Heart right ventricle (tissue), 16 donors: ENCODE measurements around the gene NEK10. TPM values are rescaled to one million over a fixed set of nuclear protein-coding genes. Genes with fewer than 3 reads are reported as not detected.

Experiments used
- ATAC-seq, 8 donors: fragments of 200-7000 bp; cut with Tn5 transposase; one replicate each; pipeline ENCODE4 v1.9.1; 2020; ENCODE audit warnings: mild to moderate bottlenecking in 8 of 8, moderate library complexity in 8 of 8, moderate number of reproducible peaks in 1 of 8
- DNase-seq, 2 donors: peaks; one replicate each; pipeline ENCODE4 v3.0.0-alpha.2; 2020
- H3K27ac ChIP-seq, 10 donors: fragments of 200-600 bp; sonication (generic) in 2 of 10; one replicate each; pipeline versions ENCODE4 v1.5.0 to v1.8.0; 2020 to 2022; ENCODE audit warnings: mild to moderate bottlenecking in 3 of 10
- H3K27me3 ChIP-seq, 7 donors: fragments of 200-600 bp; one replicate each; pipeline ENCODE4 v1.8.0; 2021 to 2022; ENCODE audit warnings: mild to moderate bottlenecking in 2 of 7
- H3K36me3 ChIP-seq, 9 donors: fragments of 200-600 bp; sonication (generic) in 1 of 9; one replicate each; pipeline versions ENCODE4 v1.5.0 to v1.8.0; 2020 to 2022; ENCODE audit warnings: mild to moderate bottlenecking in 2 of 9
- H3K4me1 ChIP-seq, 9 donors: fragments of 200-600 bp; sonication (generic) in 1 of 9; one replicate each; pipeline versions ENCODE4 v1.5.0 to v1.8.0; 2020 to 2022; ENCODE audit warnings: mild to moderate bottlenecking in 4 of 9
- H3K4me3 ChIP-seq, 10 donors: fragments of 200-600 bp; sonication (generic) in 2 of 10; one replicate each; pipeline versions ENCODE4 v1.5.0 to v1.8.0; 2020 to 2022; ENCODE audit warnings: mild to moderate bottlenecking in 7 of 10, moderate library complexity in 2 of 10
- H3K9me3 ChIP-seq, 11 donors: fragments of 200-600 bp in 10 of 11; sonication (generic) in 2 of 11; one replicate each; pipeline versions ENCODE4 v1.5.0 to v1.8.0; 2013 to 2022; ENCODE audit warnings: mild to moderate bottlenecking in 2 of 11, control low read depth in 1 of 11, moderate library complexity in 1 of 11
- WGBS, 2 donors: extraction: QIAGEN DNeasy Blood & Tissue Kit; methylation state at CpG; one replicate each; pipeline ENCODE4 v1.1.7; 2013; ENCODE audit warnings: inconsistent platforms in 1 of 2; 5-methylcytosine and 5-hydroxymethylcytosine counted together
- intact Hi-C, 10 donors: fragments of 100-400 bp; cut with DNase I; formaldehyde crosslinking; loops; one replicate each; pipeline versions ENCODE4 v1.11.1 to v1.14.2; 2022
- polyA plus RNA-seq, 2 donors: library from polyadenylated mRNA; stranded (reverse); fragments of 200-250 nt; gene quantifications; one replicate each; pipeline ENCODE4 v1.2.3, GENCODE V29; 2013
- total RNA-seq, 10 donors: library from RNA; stranded (reverse); fragmentation: NEBNext Ultra II Directional in 3 of 10; extraction: Animal tissue kit (Norgen Biotek cat#: 25700) in 3 of 10; gene quantifications; one replicate each; pipeline versions ENCODE4 v1.2.1 to v1.2.4, GENCODE V29; 2021 to 2023
- TF ChIP-seq, protein P1 (sequence below), 9 donors: fragments of 200-600 bp; sonication (generic) in 2 of 9; IDR thresholded peaks; one replicate each; pipeline versions ENCODE4 v1.5.0 to v1.8.0; 2021 to 2022; ENCODE audit warnings: antibody characterized with exemption in 9 of 9, mild to moderate bottlenecking in 5 of 9, moderate library complexity in 1 of 9
- donor health status: Arrhythmogenic right ventricular cardiomyopathy.
- donor health status: ischemic (EF 13 %, LVEDD 7.1; RV severe dilation, severe dysfunction).
- donor health status: healthy with polysubstance abuse.
- donor health status: DM: no; HTN: yes; CAD: no.
- donor health status: DM: no; HTN: no; CAD: no.
- donor health status: ischemic (EF 25% LVEDD 6.9; RV normal size, moderate dysfunction).
- donor health status: ischemic (EF 25% LVEDD 5.7; RV mildly dilated, moderate dysfunction).
- donor health status: healthy.
- donor health status: DM: yes; HTN: yes; CAD: no.
- donor health status: Ischemic cardiomyopathy.
- donor health status: ischemic (EF 35%, LVEDD 5.7; RV mildly dilated, moderate dysfunction).
- donor health status: nonischemic (EF 11% LVEDD 7.7; RV severe dilation, severe dysfunction).
- donor health status: DM: yes; HTN: yes; CAD: no.
- donor health status: PGD.
- donor health status: ischemic (EF 29% LVEDD 5.4; RV normal size, mild dysfunction).
- donor health status: nonischemic (EF 23%, LVEDD 6.1; RV moderate dilation, normal function).

NEK10 gene
- total and polyA plus RNA-seq, 12 donors, result 0.36 to 17.5 (median 7.8) TPM

DNA sequence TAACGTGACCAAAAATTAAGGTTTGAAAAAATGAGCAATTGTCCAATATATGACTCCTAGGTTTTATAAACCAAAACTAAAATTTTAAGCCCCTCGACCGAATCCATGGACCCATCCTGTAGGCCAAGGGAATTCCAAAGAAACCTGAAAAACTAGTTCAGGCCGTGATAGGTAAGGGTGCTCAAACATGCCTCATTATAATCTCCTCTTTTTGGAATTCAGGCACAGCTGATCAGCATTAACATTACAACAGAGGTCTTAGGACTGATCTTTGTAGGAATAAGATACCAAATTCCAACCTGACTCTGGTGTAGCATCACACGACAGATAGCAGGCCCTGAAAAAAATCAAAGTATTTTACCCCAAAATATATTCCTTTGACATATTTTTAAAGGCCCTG lies 155.7 kb downstream of the NEK10 start:
- Histone ChIP-seq H3K36me3 (peaks cover 0 to 4% (median 0%) of the 10 kb centered on the region in 9 donors), H3K4me1 (no peaks in the 10 kb centered on the region), H3K9me3 (no peaks in the 10 kb centered on the region), H3K4me3 (no peak overlapping the region), H3K27ac (no peak overlapping the region), H3K27me3 (no peaks in the 10 kb centered on the region)
- 75 to 89% methylated on average over 5 of the region's 5 CpGs for WGBS, 2 donors
- TF ChIP-seq, protein P1, sequence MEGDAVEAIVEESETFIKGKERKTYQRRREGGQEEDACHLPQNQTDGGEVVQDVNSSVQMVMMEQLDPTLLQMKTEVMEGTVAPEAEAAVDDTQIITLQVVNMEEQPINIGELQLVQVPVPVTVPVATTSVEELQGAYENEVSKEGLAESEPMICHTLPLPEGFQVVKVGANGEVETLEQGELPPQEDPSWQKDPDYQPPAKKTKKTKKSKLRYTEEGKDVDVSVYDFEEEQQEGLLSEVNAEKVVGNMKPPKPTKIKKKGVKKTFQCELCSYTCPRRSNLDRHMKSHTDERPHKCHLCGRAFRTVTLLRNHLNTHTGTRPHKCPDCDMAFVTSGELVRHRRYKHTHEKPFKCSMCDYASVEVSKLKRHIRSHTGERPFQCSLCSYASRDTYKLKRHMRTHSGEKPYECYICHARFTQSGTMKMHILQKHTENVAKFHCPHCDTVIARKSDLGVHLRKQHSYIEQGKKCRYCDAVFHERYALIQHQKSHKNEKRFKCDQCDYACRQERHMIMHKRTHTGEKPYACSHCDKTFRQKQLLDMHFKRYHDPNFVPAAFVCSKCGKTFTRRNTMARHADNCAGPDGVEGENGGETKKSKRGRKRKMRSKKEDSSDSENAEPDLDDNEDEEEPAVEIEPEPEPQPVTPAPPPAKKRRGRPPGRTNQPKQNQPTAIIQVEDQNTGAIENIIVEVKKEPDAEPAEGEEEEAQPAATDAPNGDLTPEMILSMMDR (IDR thresholded peaks at IDR 0.05), result no peak
- DNase-seq (no peak), ATAC-seq (no peak)
- intact Hi-C loops, result no loop called here

DNA sequence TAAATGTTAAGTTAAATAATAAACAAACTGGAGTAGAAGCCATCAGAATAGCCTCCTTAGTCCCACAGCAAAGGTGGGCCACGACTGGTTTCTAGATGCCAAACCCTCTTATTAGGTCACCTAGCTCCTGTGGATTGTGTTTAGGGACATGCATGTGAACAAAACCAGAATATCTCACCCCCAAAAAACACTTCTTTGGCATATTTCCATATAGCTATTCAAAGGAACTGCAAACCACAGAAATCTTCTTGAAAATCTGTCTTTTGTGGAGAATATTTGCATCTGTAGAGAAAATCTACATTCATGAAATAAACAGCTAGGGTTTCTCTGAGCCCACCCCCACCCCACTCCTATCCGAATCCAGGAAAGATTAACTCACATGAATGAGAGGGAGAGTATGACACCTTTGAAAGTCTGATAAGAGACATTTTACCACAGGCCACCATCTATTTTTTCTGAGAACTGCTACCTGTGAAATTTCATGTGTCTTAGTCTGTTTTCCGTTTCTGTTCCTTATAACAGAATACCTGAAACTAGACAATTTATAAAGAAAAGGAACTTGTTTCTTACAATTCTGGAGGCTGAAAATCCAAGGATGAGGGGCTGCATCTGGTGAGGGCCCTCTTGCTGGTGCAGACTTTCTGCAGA lies 159.4 kb downstream of the NEK10 start:
- H3K36me3 ChIP-seq, result peaks cover 0 to 4% (median 0%) of the 10 kb centered on the region in 9 donors
- no peaks in the 10 kb centered on the region for H3K27me3 ChIP-seq
- TF ChIP-seq, protein P1 (IDR thresholded peaks at IDR 0.05), result no peak
- no peak for ATAC-seq
- no peak overlapping the region for H3K4me3 ChIP-seq
- no peak for DNase-seq
- H3K9me3 ChIP-seq, result peaks cover 0 to 5% (median 0%) of the 10 kb centered on the region in 11 donors
- no peak overlapping the region for H3K27ac ChIP-seq
- intact Hi-C loops, result no loop called here
- 43 to 63% methylated on average over 3 of the region's 3 CpGs for WGBS, 2 donors
- H3K4me1 ChIP-seq, result no peaks in the 10 kb centered on the region

GRCh38 chr3:27208961-27209616 lies 160.1 kb downstream of the NEK10 start:
- Histone ChIP-seq H3K9me3 (peaks cover 0 to 5% (median 0%) of the 10 kb centered on the region in 11 donors), H3K27ac (no peak overlapping the region), H3K36me3 (peaks cover 0 to 4% (median 0%) of the 10 kb centered on the region in 9 donors), H3K4me3 (no peak overlapping the region), H3K4me1 (no peaks in the 10 kb centered on the region), H3K27me3 (no peaks in the 10 kb centered on the region)
- WGBS, 2 donors, result 75 to 78% methylated on average over 2 of the region's 2 CpGs
- intact Hi-C loops, result no loop called here
- TF ChIP-seq, protein P1 (IDR thresholded peaks at IDR 0.05), result no peak
- ATAC-seq (no peak), DNase-seq (no peak)

- intact Hi-C loops, result no loop called here
- peaks cover 0 to 13% (median 0%) of the 10 kb centered on the region in 11 donors for H3K9me3 ChIP-seq
- 85 to 90% methylated on average over 1 of the region's 1 CpG for WGBS, 2 donors
- no peak for ATAC-seq
- no peak for DNase-seq
- TF ChIP-seq, protein P1 (IDR thresholded peaks at IDR 0.05), result no peak
- no peak overlapping the region for H3K27ac ChIP-seq
- no peaks in the 10 kb centered on the region for H3K4me1 ChIP-seq
- H3K27me3 ChIP-seq, result no peaks in the 10 kb centered on the region
- no peak overlapping the region for H3K4me3 ChIP-seq
- H3K36me3 ChIP-seq, result no peaks in the 10 kb centered on the region
Observed at GRCh38 chr3:27202959-27203358, 166.2 kb downstream of the NEK10 start.
